Transverse colon (tissue), 4 donors: ENCODE results near the gene PTPN9. TPM values are rescaled to one million over a fixed set of nuclear protein-coding genes. Genes with fewer than 3 reads are reported as not detected.

Experiments
- DNase-seq: peaks from one replicate; pipeline ENCODE4 v3.0.0-alpha.2; 2019
- H3K27ac ChIP-seq, 4 donors: fragments of 200-600 bp; sonication (generic); 2 replicates each; pipeline ENCODE4 v1.5.1; 2016 to 2018; ENCODE audit warnings: inconsistent platforms in 4 of 4
- H3K27me3 ChIP-seq: fragments of 200-600 bp; sonication (generic); 2 replicates; pipeline ENCODE4 v1.5.1; 2017; ENCODE audit warnings: inconsistent platforms
- H3K36me3 ChIP-seq, 4 donors: fragments of 200-600 bp; sonication (generic); 2 replicates each; pipeline ENCODE4 v1.5.1; 2017 to 2019; ENCODE audit warnings: inconsistent platforms in 4 of 4
- H3K4me1 ChIP-seq, 4 donors: fragments of 200-600 bp; sonication (generic); 2 replicates each; pipeline ENCODE4 v1.5.1; 2017 to 2020; ENCODE audit warnings: inconsistent platforms in 4 of 4
- H3K4me3 ChIP-seq, 4 donors: fragments of 200-600 bp; sonication (generic); 1 replicate in 1 of 4; 2 replicates in 3 of 4; pipeline versions ENCODE4 v1.5.1 to v1.6.1; 2017 to 2019; ENCODE audit warnings: inconsistent platforms in 4 of 4
- H3K9me3 ChIP-seq, 2 donors: fragments of 200-600 bp; sonication (generic); 2 replicates each; pipeline ENCODE4 v1.5.1; 2017 to 2019; ENCODE audit warnings: inconsistent platforms in 2 of 2
- EP300 ChIP-seq: sonication (generic); formaldehyde crosslinking; IDR thresholded peaks from one replicate; pipeline ENCODE4 v1.6.1; 2017; ENCODE audit warnings: antibody characterized with exemption, low read depth
- POLR2A ChIP-seq: fragments of 450-650 bp; IDR thresholded peaks from one replicate; pipeline ENCODE4 v1.6.1; 2016; ENCODE audit warnings: antibody characterized with exemption, mild to moderate bottlenecking, moderate library complexity
- POLR2AphosphoS5 ChIP-seq, 3 donors: sonication (generic); formaldehyde crosslinking; IDR thresholded peaks; one replicate each; pipeline ENCODE4 v1.6.1; 2016; ENCODE audit warnings: antibody characterized with exemption in 3 of 3
- WGBS, 2 donors: methylation state at CpG; one replicate each; pipeline ENCODE4 v1.1.5; 2018; ENCODE audit warnings: low coverage in 1 of 2; 5-methylcytosine and 5-hydroxymethylcytosine counted together
- in situ Hi-C, 4 donors: fragments of 200-750 bp; cut with MboI; loops; one replicate each; pipeline versions ENCODE4 v1.15.0 to v1.15.1; 2017; ENCODE audit warnings: low sequenced_read_pairs in 3 of 4, low pct_ligation_motif_present in 1 of 4, low pct_unique_long_range_greater_than_20kb in 1 of 4
- intact Hi-C: fragments of 100-400 bp; cut with DNase I; formaldehyde crosslinking; loops from one replicate; pipeline ENCODE4 v1.15.1; 2023; ENCODE audit warnings: low total_unique reads
- total RNA-seq, 4 donors: library from RNA; depleted of rRNA; stranded (reverse); fragments of >200 nt; gene quantifications; one replicate each; pipeline ENCODE4 v1.1.0, GENCODE V29; 2016
- TF ChIP-seq, protein P1 (sequence below), 5 experiments: fragments of 200-600 bp in 3 of 5; fragments of 450-650 bp in 2 of 5; sonication (generic) in 3 of 5; IDR thresholded peaks; 1 replicate in 2 of 5; 2 replicates in 3 of 5; pipeline ENCODE4 v1.5.1; 2016 to 2017; ENCODE audit warnings: antibody characterized with exemption in 5 of 5, inconsistent platforms in 3 of 5, mild to moderate bottlenecking in 2 of 5, moderate library complexity in 1 of 5

PTPN9 gene
- total RNA-seq, 4 donors from 2014 or later = 16.5 to 36.3 (median 29.6) TPM

DNA sequence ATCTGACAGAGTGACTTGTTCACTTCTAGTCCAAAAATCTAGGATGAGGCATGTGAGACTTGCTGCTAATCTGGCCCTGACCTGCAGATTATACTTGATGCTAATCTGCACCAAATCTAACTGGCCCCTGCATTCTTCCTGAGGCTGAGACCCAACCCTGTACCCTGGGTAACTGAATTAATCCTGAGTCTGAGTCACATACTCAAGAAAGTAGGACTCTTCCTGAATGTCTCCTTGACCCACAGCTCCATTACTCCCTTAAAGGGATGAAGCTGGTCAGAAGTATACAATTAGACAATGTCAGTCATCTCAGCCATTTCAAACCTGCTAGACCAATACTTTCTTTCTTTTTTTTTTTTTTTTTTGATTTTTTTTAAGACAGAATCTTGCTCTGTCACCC is 25.5 kb downstream of the PTPN9 start:
- TF ChIP-seq, protein P1, sequence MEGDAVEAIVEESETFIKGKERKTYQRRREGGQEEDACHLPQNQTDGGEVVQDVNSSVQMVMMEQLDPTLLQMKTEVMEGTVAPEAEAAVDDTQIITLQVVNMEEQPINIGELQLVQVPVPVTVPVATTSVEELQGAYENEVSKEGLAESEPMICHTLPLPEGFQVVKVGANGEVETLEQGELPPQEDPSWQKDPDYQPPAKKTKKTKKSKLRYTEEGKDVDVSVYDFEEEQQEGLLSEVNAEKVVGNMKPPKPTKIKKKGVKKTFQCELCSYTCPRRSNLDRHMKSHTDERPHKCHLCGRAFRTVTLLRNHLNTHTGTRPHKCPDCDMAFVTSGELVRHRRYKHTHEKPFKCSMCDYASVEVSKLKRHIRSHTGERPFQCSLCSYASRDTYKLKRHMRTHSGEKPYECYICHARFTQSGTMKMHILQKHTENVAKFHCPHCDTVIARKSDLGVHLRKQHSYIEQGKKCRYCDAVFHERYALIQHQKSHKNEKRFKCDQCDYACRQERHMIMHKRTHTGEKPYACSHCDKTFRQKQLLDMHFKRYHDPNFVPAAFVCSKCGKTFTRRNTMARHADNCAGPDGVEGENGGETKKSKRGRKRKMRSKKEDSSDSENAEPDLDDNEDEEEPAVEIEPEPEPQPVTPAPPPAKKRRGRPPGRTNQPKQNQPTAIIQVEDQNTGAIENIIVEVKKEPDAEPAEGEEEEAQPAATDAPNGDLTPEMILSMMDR (IDR thresholded peaks at IDR 0.05) = no peak
- no peak for TF ChIP-seq EP300
- no peak for TF ChIP-seq POLR2A
- TF ChIP-seq POLR2AphosphoS5 (IDR thresholded peaks at IDR 0.05) = no peak
- no peaks in the 10 kb centered on the region for H3K9me3 ChIP-seq
- intact Hi-C loops (no loop called here), in situ Hi-C loops (no loop called here)
- no peak for DNase-seq
- no peak overlapping the region for H3K4me3 ChIP-seq
- H3K27me3 ChIP-seq = no peaks in the 10 kb centered on the region
- H3K36me3 ChIP-seq = no peaks in the 10 kb centered on the region
- peaks cover 0 to 4% (median 0%) of the 10 kb centered on the region in 4 donors for H3K4me1 ChIP-seq
- H3K27ac ChIP-seq = no peak overlapping the region

DNA sequence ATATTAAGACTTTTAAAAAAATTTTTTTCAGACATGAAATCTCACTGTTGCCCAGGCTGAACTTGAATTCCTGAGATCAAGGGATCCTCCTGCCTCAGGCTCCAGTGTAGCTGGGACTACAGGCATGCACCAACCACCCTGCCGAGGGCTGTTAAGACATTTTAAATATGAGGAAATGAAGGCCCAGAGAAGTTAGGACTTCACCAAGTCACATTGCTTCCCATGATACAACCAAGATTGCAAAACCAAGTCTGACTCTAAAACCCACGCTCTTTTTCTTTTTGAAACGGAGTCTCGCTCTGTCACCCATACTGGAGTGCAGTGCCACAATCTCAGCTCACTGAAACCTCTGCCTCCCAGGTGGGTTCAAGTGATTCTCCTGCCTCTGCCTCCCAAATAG is 28.0 kb downstream of the PTPN9 start:
- Histone ChIP-seq H3K9me3 (no peaks in the 10 kb centered on the region), H3K36me3 (no peaks in the 10 kb centered on the region), H3K27me3 (no peaks in the 10 kb centered on the region), H3K4me3 (no peak overlapping the region), H3K4me1 (peaks cover 0 to 8% (median 0%) of the 10 kb centered on the region in 4 donors), H3K27ac (no peak overlapping the region)
- intact Hi-C loops = no loop called here
- in situ Hi-C loops = no loop called here
- no peak for DNase-seq
- TF ChIP-seq, protein P1 (IDR thresholded peaks at IDR 0.05) = no peak
- no peak for TF ChIP-seq EP300
- TF ChIP-seq POLR2AphosphoS5 (IDR thresholded peaks at IDR 0.05) = no peak
- TF ChIP-seq POLR2A = no peak
- 93% methylated on average over 2 to 4 of the region's 4 CpGs for WGBS, 2 donors

DNA sequence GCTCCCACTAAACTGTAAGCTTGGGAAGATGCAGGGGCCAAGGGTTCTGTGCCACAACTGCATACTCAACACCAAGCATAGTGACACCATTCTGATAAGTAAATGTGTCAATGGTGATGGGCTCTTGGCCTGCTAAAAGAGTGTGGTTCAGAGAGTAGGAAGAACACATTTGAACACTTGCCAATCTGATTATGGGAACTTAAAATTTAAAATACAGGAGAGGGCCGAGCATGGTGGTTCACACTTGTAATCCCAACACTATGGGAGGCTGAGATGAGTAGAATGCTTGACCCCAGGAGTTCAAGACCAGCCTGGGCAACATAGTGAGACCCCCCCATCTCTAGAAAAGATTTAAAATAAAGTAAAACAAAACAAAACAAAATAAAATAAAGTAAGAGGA is 34.1 kb downstream of the PTPN9 start:
- in situ Hi-C loops = no loop called here
- no peak overlapping the region for H3K4me3 ChIP-seq
- no peaks in the 10 kb centered on the region for H3K36me3 ChIP-seq
- no peak for TF ChIP-seq POLR2AphosphoS5 (IDR thresholded peaks at IDR 0.05)
- TF ChIP-seq, protein P1 (IDR thresholded peaks at IDR 0.05) = no peak
- no peak for TF ChIP-seq POLR2A
- TF ChIP-seq EP300 = no peak
- no peak for DNase-seq
- H3K9me3 ChIP-seq = no peaks in the 10 kb centered on the region
- peaks cover 7 to 40% (median 23%) of the 10 kb centered on the region in 4 donors for H3K4me1 ChIP-seq
- H3K27ac ChIP-seq = peak overlapping the region in 2 of 4 donors; percentile 61 to 62
- intact Hi-C loops = no loop called here
- WGBS, 2 donors = 40 to 69% methylated on average over 1 of the region's 1 CpG
- no peaks in the 10 kb centered on the region for H3K27me3 ChIP-seq

DNA sequence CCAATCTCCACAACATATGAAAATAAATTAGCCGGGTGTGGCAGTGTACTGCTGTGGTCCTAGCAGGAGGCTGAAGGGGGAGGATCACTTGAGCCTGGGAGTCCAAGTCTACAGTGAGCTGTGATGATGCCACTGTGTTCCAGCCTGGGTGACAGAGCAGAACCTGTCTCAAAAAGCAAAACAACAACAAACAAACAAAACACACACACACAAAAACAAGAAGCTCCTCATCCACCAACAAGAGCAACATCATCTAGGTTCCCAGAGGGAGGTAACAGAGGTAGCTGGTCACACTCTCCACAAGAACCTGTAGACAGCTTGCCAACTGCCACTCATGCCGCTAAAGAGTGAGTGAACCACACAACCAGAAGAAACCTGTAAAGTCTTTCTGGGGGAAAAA is 34.8 kb downstream of the PTPN9 start:
- peaks cover 7 to 42% (median 23%) of the 10 kb centered on the region in 4 donors for H3K4me1 ChIP-seq
- no peaks in the 10 kb centered on the region for H3K9me3 ChIP-seq
- in situ Hi-C loops (no loop called here), intact Hi-C loops (no loop called here)
- no peak for DNase-seq
- TF ChIP-seq POLR2A = no peak
- no peak for TF ChIP-seq POLR2AphosphoS5 (IDR thresholded peaks at IDR 0.05)
- TF ChIP-seq EP300 = no peak
- TF ChIP-seq, protein P1 (IDR thresholded peaks at IDR 0.05) = no peak
- no peak overlapping the region for H3K4me3 ChIP-seq
- H3K27ac ChIP-seq = peak overlapping the region in 3 of 4 donors; percentile 38 to 62 (median 61)
- no peaks in the 10 kb centered on the region for H3K36me3 ChIP-seq
- H3K27me3 ChIP-seq = no peaks in the 10 kb centered on the region
- 82 to 100% methylated on average over 1 to 2 of the region's 2 CpGs for WGBS, 2 donors
